HG03521 (cell line): ENCODE data around the gene NXPE1.
"Not testable (repeated sequence)": the region's sequence is repeated elsewhere in the genome, so short reads cannot be mapped to it uniquely, and the experiment has no call there.

Source experiments
- ATAC-seq: cut with Tn5 transposase; IDR thresholded peaks from one replicate; pipeline ENCODE4 v1.9.1; 2021; ENCODE audit warnings: mild to moderate bottlenecking, moderate library complexity; ENCODE audit not compliant: unreplicated experiment

The NXPE1 gene

GRCh38 chr11:114559425-114560310 lies at the start of gene NXPE1:
Gene NXPE1 (minus strand): TSS chr11:114559881. CDS start chr11:114551201, 8,680 bp downstream.
- ATAC-seq = no peak

DNA sequence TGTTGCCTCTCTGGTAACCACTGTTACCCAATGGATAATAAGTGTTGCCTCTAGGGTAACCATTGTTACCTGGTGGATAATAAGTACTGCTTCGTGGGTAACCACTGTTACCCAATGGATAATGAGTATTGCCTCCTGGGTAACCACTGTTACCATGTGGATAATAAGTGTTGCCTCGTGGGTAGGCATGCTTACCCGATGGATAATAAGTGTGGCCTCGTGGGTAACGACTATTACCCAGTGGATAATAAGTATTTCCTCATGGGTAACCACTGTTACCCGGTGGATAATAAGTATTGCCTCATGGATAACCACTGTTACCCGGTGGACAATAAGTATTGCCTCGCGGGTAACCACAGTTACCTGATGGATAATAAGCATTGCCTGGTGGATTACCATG lies 49.7 kb upstream of the NXPE1 start:
- no peak for ATAC-seq

DNA sequence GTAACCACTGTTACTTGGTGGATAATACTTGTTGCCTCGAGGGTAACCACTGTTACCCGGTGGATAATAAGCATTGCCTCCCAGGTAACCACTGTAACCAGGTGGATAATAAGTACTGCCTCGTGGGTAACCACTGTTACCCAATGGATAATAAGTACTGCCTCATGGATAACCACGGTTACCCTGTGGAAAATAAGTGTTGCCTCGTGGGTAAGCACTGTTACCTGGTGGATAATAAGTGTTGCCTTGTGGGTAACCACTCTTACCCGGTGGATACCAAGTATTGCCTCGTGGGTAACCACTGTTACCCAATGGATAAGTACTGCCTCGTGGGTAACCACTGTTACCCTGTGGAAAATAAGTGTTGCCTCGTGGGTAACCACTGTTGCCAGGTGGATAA lies 48.9 kb upstream of the NXPE1 start:
- ATAC-seq = not testable (repeated sequence)

GRCh38 chr11:114607753-114608459 lies 48.2 kb upstream of the NXPE1 start:
- ATAC-seq = no peak

DNA sequence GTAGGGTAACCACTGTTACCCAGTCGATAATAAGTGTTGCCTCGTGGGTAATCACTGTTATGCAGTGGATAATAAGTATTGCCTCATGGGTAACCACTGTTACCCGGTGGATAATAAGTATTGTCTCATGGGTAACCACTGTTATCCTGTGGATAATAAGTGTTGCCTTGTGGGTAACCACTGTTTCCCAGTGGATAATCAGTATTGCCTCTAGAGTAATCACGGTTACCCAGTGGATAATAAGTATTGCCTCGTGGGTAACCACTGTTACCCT lies 47.1 kb upstream of the NXPE1 start:
- not testable (repeated sequence) for ATAC-seq

GRCh38 chr11:114606003-114606801 lies 46.5 kb upstream of the NXPE1 start:
- no peak for ATAC-seq

DNA sequence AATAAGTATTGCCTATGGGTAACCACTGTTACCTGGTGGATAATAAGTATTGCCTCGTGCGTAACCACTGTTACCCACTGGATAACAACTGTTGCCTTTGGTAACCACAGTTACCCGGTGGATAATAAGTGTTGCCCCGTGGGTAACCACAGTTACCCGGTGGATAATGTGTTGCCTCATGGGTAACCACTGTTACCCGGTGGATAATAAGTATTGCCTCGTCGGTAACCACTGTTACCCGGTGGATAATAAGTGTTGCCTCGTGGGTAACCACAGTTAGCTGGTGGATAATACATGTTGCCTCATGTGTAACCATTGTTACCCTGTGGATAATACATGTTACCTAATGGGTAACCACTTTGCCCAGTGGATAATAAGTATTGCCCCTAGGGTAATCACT lies 45.7 kb upstream of the NXPE1 start:
- no peak for ATAC-seq

GRCh38 chr11:114604886-114605285 lies 45.2 kb upstream of the NXPE1 start:
- ATAC-seq = no peak

DNA sequence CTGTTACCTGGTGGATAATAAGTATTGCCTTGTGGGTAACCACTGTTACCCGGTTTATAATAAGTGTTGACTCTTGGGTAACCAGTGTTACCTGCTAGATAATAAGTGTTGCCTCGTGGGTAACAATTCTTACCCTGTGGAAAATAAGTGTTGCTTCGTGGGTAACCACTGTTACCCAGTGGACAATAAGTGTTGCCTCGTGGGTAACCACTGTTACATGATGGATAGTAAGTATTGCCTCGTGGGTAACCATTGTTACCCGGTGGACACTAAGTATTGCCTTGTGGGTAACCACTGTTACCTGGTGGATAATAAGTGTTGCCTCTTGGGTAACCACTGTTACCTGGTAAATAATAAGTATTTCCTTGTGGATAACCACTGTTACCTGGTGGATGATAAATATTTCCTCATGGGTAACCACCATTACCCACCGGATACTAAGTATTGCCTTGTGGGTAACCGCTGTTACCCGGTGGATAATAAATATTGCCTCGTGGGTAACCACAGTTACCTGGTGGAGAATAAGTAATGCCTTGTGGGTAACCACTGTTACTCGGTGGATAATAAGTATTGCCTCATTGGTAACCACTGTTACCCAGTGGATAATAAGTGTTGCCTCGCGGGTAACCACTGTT lies 44.6 kb upstream of the NXPE1 start:
- no peak for ATAC-seq

DNA sequence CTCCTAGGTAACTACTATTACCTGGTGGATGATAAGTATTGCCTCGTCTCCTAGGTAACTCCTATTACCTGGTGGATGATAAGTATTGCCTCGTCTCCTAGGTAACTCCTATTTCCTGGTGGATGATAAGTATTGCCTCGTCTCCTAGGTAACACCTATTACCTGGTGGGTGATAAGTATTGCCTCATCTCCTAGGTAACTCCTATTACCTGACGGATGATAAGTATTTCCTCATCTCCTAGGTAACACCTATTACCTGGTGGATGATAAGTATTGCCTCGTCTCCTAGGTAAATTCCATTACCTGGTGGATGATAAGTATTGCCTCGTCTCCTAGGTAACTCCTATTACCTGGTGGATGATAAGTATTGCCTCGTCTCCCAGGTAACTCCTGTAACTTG lies 43.5 kb upstream of the NXPE1 start:
- not testable (repeated sequence) for ATAC-seq

- ATAC-seq = no peak
Observed at GRCh38 chr11:114598461-114598860, 38.8 kb upstream of the NXPE1 start.

- no peak for ATAC-seq
Observed at GRCh38 chr11:114596175-114596919, 36.7 kb upstream of the NXPE1 start.

- ATAC-seq = no peak
Observed at GRCh38 chr11:114595571-114595970, 35.9 kb upstream of the NXPE1 start, which contains the start of gene NXPE4. Gene NXPE4 (minus strand): TSS chr11:114595786. CDS start chr11:114594759, 1,027 bp downstream.

- no peak for ATAC-seq
Observed at GRCh38 chr11:114594703-114595102, 35.0 kb upstream of the NXPE1 start.

DNA sequence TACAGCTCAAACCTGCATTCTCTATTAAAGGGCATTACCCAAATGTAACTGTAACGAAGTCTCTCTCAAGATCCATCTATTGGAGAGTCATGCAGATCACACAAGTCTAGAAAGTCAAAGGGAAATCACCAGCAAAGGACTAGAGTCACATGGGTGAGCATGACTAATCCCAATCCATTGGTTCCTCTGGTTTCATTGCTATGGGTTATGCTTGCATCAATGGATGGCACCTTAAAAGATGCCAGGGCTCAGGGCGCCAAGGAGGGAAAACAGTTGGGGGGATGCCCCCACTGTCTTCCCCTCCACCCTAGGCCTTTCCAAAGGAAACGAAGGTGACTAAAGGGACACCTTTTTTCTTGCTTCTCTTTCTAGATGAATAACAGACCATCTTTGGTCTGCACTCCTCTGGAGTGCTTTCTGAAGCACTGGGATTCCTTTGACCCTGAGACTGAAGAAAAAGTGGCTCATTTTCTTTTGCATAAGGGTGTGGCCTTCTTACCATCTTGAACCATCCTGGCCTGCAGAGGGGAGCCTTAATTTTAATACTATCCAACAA lies 27.8 kb upstream of the NXPE1 start:
- no peak for ATAC-seq

DNA sequence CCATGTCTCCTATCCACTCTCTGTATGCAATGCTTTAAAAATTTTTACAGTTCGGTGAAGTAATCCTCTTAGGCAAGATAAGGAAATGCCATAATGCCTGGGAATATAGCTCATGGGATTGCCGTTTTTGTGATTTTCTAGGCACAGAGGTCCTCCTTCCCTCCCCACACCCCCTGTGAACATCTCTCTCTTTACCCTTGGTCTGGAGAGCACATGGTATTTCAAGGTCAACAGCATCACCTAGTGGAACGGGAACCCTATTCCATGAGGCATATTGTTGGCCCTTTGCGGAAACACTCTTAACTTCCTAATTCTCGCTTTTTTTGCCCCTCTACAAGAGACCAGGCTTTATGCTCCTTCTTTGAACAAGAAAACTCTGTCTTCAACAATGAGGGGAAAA lies 27.1 kb upstream of the NXPE1 start:
- ATAC-seq = no peak

- ATAC-seq = no peak
Observed at GRCh38 chr11:114571712-114572111, 12.0 kb upstream of the NXPE1 start.

DNA sequence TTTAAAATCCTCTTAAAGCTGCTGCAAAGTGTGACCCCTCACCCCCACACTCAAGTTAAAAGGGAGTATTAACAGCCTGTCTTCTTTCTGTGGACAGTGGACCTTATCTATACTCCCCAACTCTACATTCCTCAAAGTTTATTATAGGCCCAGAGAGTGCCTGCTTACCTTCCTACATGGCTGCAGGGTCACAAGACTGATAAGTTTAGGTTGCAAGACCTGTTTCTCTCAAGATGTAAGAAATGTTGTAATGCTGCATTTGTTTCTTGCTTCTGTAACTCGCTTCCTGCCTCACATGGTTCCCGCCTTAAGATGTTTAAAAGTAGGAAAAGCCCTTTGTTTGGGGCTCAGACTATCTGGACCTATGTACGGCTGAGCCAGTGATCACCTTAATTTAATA lies 10.1 kb upstream of the NXPE1 start:
- no peak for ATAC-seq

DNA sequence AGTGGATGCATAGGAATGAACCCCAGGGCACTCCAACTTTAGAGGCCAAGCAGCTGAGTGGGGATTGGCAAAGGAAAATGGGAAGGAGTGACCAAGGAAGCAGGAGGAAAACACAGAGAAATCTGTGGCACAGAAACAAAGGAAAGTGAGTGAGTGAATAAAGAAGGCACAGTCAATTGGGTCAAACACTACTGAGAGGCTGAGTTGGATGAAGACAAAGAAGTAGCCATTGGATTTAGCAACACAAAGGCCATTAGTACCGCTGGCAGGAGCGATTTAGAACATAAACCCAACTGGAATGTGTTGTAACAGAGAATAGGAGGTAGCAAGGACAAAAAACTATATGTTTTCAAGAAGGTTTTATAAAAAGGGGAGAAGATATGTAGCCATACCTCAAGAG lies 6.6 kb upstream of the NXPE1 start:
- no peak for ATAC-seq

GRCh38 chr11:114564831-114565230 lies 5.2 kb upstream of the NXPE1 start:
- no peak for ATAC-seq
